Endothelial cell of umbilical vein (primary cell): ENCODE measurements around the gene PLCH1. TPM values are rescaled to one million over a fixed set of nuclear protein-coding genes. Genes with fewer than 3 reads are reported as not detected.

Source experiments
- BruUV-seq: library from RNA; stranded (reverse); fragments of 400-500 nt; replicated peaks from 2 replicates; lab custom pipeline; 2021; lab: Mats Ljungman, UMichigan
- CTCF ChIA-PET: fragments of 300-600, 350-600 bp; sonication (Branson Sonifier 250); formaldehyde crosslinking; loops from one replicate; lab custom pipeline; 2021; ENCODE audit warnings: antibody characterized with exemption, inconsistent platforms; lab: Charles Lee
- POLR2A ChIA-PET: fragments of 300-600, 350-600 bp; sonication (Branson Sonifier 250); formaldehyde crosslinking; loops from one replicate; lab custom pipeline; 2021; ENCODE audit warnings: antibody characterized with exemption, inconsistent platforms; lab: Charles Lee
- DNase-seq: peaks from one replicate; pipeline ENCODE4 v3.0.0-alpha.2; 2011; ENCODE audit warnings: low read depth, low spot score
- FAIRE-seq: peaks from 2 replicates; lab custom pipeline; 2011; peaks lifted over from hg19 to GRCh38; lab: Jason Lieb, UNC
- H2AFZ ChIP-seq: 2 replicates; pipeline ENCODE4 v1.6.0; 2012; ENCODE audit warnings: low read depth, low read length, control low read depth, inconsistent platforms
- H3K27ac ChIP-seq: 2 replicates; pipeline ENCODE4 v1.5.1; 2011; ENCODE audit warnings: low read depth, mild to moderate bottlenecking, control low read depth, low read length, moderate library complexity; ENCODE audit not compliant: insufficient read depth
- H3K27me3 ChIP-seq, 2 experiments: 2 replicates each; pipeline versions ENCODE4 v1.6.0 to v1.6.1; 2011; ENCODE audit warnings: low read length in 2 of 2, mixed read lengths in 1 of 2; ENCODE audit not compliant: control insufficient read depth in 2 of 2, insufficient read depth in 2 of 2
- H3K36me3 ChIP-seq, 2 experiments: 2 replicates in 1 of 2; 3 replicates in 1 of 2; pipeline ENCODE4 v1.5.1; 2011; ENCODE audit warnings: low read length in 2 of 2, mild to moderate bottlenecking in 1 of 2, moderate library complexity in 1 of 2; ENCODE audit not compliant: control insufficient read depth in 2 of 2, insufficient read depth in 2 of 2; ENCODE audit errors: extremely low read depth in 1 of 2
- H3K4me1 ChIP-seq: 3 replicates; pipeline ENCODE4 v1.5.1; 2011; ENCODE audit warnings: mild to moderate bottlenecking, low read length; ENCODE audit not compliant: control insufficient read depth, insufficient read depth; ENCODE audit errors: extremely low read depth
- H3K4me2 ChIP-seq: 2 replicates; pipeline ENCODE4 v1.6.1; 2011; ENCODE audit warnings: low read length, control low read depth, mixed read lengths; ENCODE audit not compliant: insufficient read depth
- H3K4me3 ChIP-seq, 3 experiments: fragments of 200-600 bp in 1 of 3; sonication (generic), shearing (Covaris generic) in 1 of 3; replicated peaks in 1 of 3; 2 replicates each; pipeline ENCODE4 v1.5.1; 2011 to 2016; ENCODE audit warnings: control low read depth in 3 of 3, low read length in 3 of 3, mild to moderate bottlenecking in 2 of 3, inconsistent platforms in 1 of 3, low read depth in 1 of 3, moderate library complexity in 1 of 3; ENCODE audit not compliant: insufficient read depth in 1 of 3
- H3K79me2 ChIP-seq: 2 replicates; pipeline ENCODE4 v1.6.0; 2012; ENCODE audit warnings: low read length, inconsistent platforms; ENCODE audit not compliant: control insufficient read depth, insufficient read depth
- H3K9ac ChIP-seq: replicated peaks from 2 replicates; pipeline ENCODE3; 2011; ENCODE audit warnings: low read length, control low read depth; ENCODE audit not compliant: insufficient read depth; ENCODE audit errors: extremely low read depth
- H3K9me1 ChIP-seq: replicated peaks from 3 replicates; pipeline ENCODE4 v1.6.0; 2011; ENCODE audit warnings: mild to moderate bottlenecking, low read length; ENCODE audit not compliant: control insufficient read depth, insufficient read depth; ENCODE audit errors: extremely low read depth
- H3K9me3 ChIP-seq: replicated peaks from 2 replicates; pipeline ENCODE4 v1.5.1; 2012; ENCODE audit warnings: low read length, inconsistent platforms; ENCODE audit not compliant: control insufficient read depth, insufficient read depth
- H4K20me1 ChIP-seq: replicated peaks from 2 replicates; pipeline ENCODE3; 2011; ENCODE audit warnings: mild to moderate bottlenecking, low read length; ENCODE audit not compliant: control insufficient read depth, insufficient read depth; ENCODE audit errors: extremely low read depth
- CTCF ChIP-seq, 2 donors: IDR thresholded peaks; 1 replicate in 1 of 2; 2 replicates in 1 of 2; pipeline ENCODE4 v1.5.1; 2011; ENCODE audit warnings: low read length in 2 of 2, mild to moderate bottlenecking in 2 of 2, moderate library complexity in 2 of 2, control low read depth in 1 of 2, inconsistent platforms in 1 of 2, low read depth in 1 of 2; ENCODE audit not compliant: insufficient read depth in 1 of 2; ENCODE audit errors: extremely low read depth in 1 of 2
- EZH2 ChIP-seq: IDR thresholded peaks from 2 replicates; pipeline ENCODE4 v1.6.1; 2012; ENCODE audit warnings: borderline replicate concordance, low read depth, mild to moderate bottlenecking, moderate library complexity, low read length, inconsistent platforms; ENCODE audit not compliant: severe bottlenecking
- FOS ChIP-seq: IDR thresholded peaks from 2 replicates; pipeline ENCODE4 v1.6.1; 2011; ENCODE audit warnings: mild to moderate bottlenecking, low read length, moderate library complexity, borderline replicate concordance; ENCODE audit not compliant: insufficient read depth
- GATA2 ChIP-seq: IDR thresholded peaks from 2 replicates; pipeline ENCODE4 v1.7.0; 2011; ENCODE audit warnings: low read depth, mild to moderate bottlenecking, moderate library complexity, mixed read lengths, low read length; ENCODE audit not compliant: insufficient read length, insufficient read depth
- JUN ChIP-seq: IDR thresholded peaks from 2 replicates; pipeline ENCODE4 v1.6.1; 2011; ENCODE audit warnings: borderline replicate concordance, low read depth; ENCODE audit not compliant: insufficient read length, insufficient read depth
- MAX ChIP-seq: IDR thresholded peaks from 2 replicates; pipeline ENCODE4 v1.6.1; 2011; ENCODE audit not compliant: insufficient read depth, insufficient read length
- MYC ChIP-seq: IDR thresholded peaks from one replicate; pipeline ENCODE4 v1.6.1; 2011; ENCODE audit warnings: mild to moderate bottlenecking, low read depth, low read length
- POLR2A ChIP-seq: IDR thresholded peaks from 2 replicates; pipeline ENCODE4 v1.6.1; 2012; ENCODE audit warnings: low read depth, mild to moderate bottlenecking, control low read depth, low read length
- POLR2AphosphoS5 ChIP-seq: IDR thresholded peaks from 2 replicates; pipeline ENCODE4 v1.6.1; 2012; ENCODE audit warnings: low read depth, mild to moderate bottlenecking, control low read depth, low read length, moderate library complexity; ENCODE audit not compliant: insufficient read depth
- dilution Hi-C: fragments of 300-500 bp; cut with MboI; formaldehyde crosslinking; loops from one replicate; pipeline ENCODE4 v1.15.0; 2019; ENCODE audit warnings: low sequenced_read_pairs; ENCODE audit not compliant: extremely low pct_ligation_motif_present
- intact Hi-C: fragments of 100-400 bp; cut with micrococcal nuclease; formaldehyde crosslinking; loops from one replicate; pipeline ENCODE4 v1.10.0; 2022
- polyA plus RNA-seq, 4 experiments: library from polyadenylated mRNA; depleted of rRNA in 3 of 4; stranded (reverse) in 3 of 4; unstranded in 1 of 4; fragments of >200 nt; gene quantifications; 2 replicates each; pipeline versions ENCODE4 v1.2.1 to v1.2.3, GENCODE V29; 2011 to 2012; ENCODE audit warnings: missing spikeins in 1 of 4
- total RNA-seq: library from RNA; stranded (reverse); gene quantifications from 2 replicates; pipeline ENCODE4 v1.2.3, GENCODE V29; 2021

PLCH1 gene
- total and polyA plus RNA-seq, 2 donors (not counting 3 experiments of a cell fraction or from before 2014, with no cell fraction given): 0.03 TPM; not detected in 1

GRCh38 chr3:155368786-155369185, 376.1 kb downstream of the PLCH1 start:
- DNase-seq: no peak
- dilution Hi-C loops: no loop called here
- BruUV-seq: no TSS peak
- no peaks in the 10 kb centered on the region for H3K9me3 ChIP-seq
- H3K4me2 ChIP-seq: no peak overlapping the region
- no peak overlapping the region for H3K4me3 ChIP-seq
- CTCF ChIA-PET: interaction anchor here (1.8 kb wide), 1 partner anchor 333 kb away, joined by 4 read pairs; no protein-coding TSS in a partner anchor
- POLR2A ChIA-PET: no interaction called here
- no peak overlapping the region for H3K27ac ChIP-seq
- intact Hi-C loops: no loop called here
- no peaks in the 10 kb centered on the region for H3K36me3 ChIP-seq
- no peak for TF ChIP-seq CTCF (IDR thresholded peaks at IDR 0.05; ENCODE audit: extremely low read depth in 1 of 2, insufficient read depth in 1 of 2, low read depth in 1 of 2, low read length in 2 of 2)
- TF ChIP-seq POLR2AphosphoS5: no peak
- TF ChIP-seq FOS: no peak
- no peak for TF ChIP-seq GATA2
- no peak for TF ChIP-seq EZH2
- TF ChIP-seq JUN: no peak
- TF ChIP-seq POLR2A: no peak
- TF ChIP-seq MAX: no peak
- TF ChIP-seq MYC: no peak
- no peaks in the 10 kb centered on the region for H3K9me1 ChIP-seq
- no peaks in the 10 kb centered on the region for H3K4me1 ChIP-seq
- no peaks in the 10 kb centered on the region for H3K27me3 ChIP-seq
- FAIRE-seq: no peak
- H3K9ac ChIP-seq: no peak overlapping the region
- H3K79me2 ChIP-seq: no peaks in the 10 kb centered on the region
- no peak overlapping the region for H2AFZ ChIP-seq
- H4K20me1 ChIP-seq: no peaks in the 10 kb centered on the region
